VCaP (cell line): Measurements from ENCODE around the gene SH2D2A.

Experiments
- H3K27ac ChIP-seq: fragments of 450-650 bp; 2 replicates; pipeline ENCODE4 v1.5.1; 2017
- CTCF ChIP-seq: fragments of 450-650 bp; conservative IDR thresholded peaks from 2 replicates; pipeline ENCODE4 v1.5.1; 2017; ENCODE audit warnings: mild to moderate bottlenecking, moderate library complexity

Gene SH2D2A

GRCh38 chr1:156772728-156773497, 43.7 kb downstream of the SH2D2A start:
- no peak overlapping the region for H3K27ac ChIP-seq
- TF ChIP-seq CTCF: no peak

- TF ChIP-seq CTCF: no peak
- no peak overlapping the region for H3K27ac ChIP-seq
These were observed 44.4 kb downstream of the SH2D2A start for GRCh38 chr1:156772222-156772621.

GRCh38 chr1:156768610-156769295, 47.9 kb downstream of the SH2D2A start:
- no peak for TF ChIP-seq CTCF
- peak overlapping the region; percentile 91 for H3K27ac ChIP-seq

- TF ChIP-seq CTCF: no peak
- H3K27ac ChIP-seq: peak overlapping the region; percentile 91
These were observed 48.6 kb downstream of the SH2D2A start for GRCh38 chr1:156767879-156768604.

- TF ChIP-seq CTCF: no peak
- peak within 1 kb of the TSS; percentile 91 for H3K27ac ChIP-seq
These were observed 49.4 kb downstream of the SH2D2A start, which contains the start of gene PRCC for GRCh38 chr1:156767101-156767878. PRCC (plus strand) TSS chr1:156767535; CDS start chr1:156767772, 237 bp downstream.

GRCh38 chr1:156766298-156767100, 50.1 kb downstream of the SH2D2A start:
- TF ChIP-seq CTCF: no peak
- peak overlapping the region; percentile 91 for H3K27ac ChIP-seq
